SK-N-SH treated with all-trans-retinoic acid at 6 μM for 48 hours (cell line): ENCODE results near the gene OR5AR1.
"Not testable (repeated sequence)": the region's sequence is repeated elsewhere in the genome, so short reads cannot be mapped to it uniquely, and the experiment has no call there.

ENCODE experiments used
- ATAC-seq: fragments of 200-7000 bp; cut with Tn5 transposase; 3 replicates; pipeline ENCODE4 v1.9.1; 2020; ENCODE audit warnings: mild to moderate bottlenecking, moderate library complexity
- ARNTL ChIP-seq: fragments of 450-650 bp; formaldehyde crosslinking; IDR thresholded peaks from 2 replicates; pipeline ENCODE4 v1.5.0; 2020; ENCODE audit warnings: low read depth, mild to moderate bottlenecking, moderate library complexity, borderline replicate concordance
- BACH2 ChIP-seq: fragments of 250-450 bp; sonication (Bioruptor Pico); IDR thresholded peaks from 2 replicates; pipeline ENCODE4 v1.9.0; 2021; ENCODE audit warnings: mild to moderate bottlenecking, borderline replicate concordance
- CSDC2 ChIP-seq: fragments of 250-450 bp; sonication (Bioruptor Pico); IDR thresholded peaks from 2 replicates; pipeline ENCODE4 v1.5.0; 2020; ENCODE audit warnings: mild to moderate bottlenecking, moderate library complexity
- ESRRG ChIP-seq: fragments of 250-450 bp; sonication (Bioruptor Pico); IDR thresholded peaks from 2 replicates; pipeline ENCODE4 v1.6.1; 2021; ENCODE audit warnings: mild to moderate bottlenecking
- GLIS3 ChIP-seq: fragments of 250-450 bp; sonication (Bioruptor Pico); IDR thresholded peaks from 2 replicates; pipeline ENCODE4 v1.5.0; 2020; ENCODE audit warnings: mild to moderate bottlenecking, moderate library complexity
- ISL1 ChIP-seq: fragments of 250-450 bp; sonication (Bioruptor Pico); IDR thresholded peaks from 2 replicates; pipeline ENCODE4 v2.1.2; 2022; ENCODE audit warnings: mild to moderate bottlenecking, moderate library complexity
- OSR1 ChIP-seq: fragments of 250-450 bp; sonication (Bioruptor Pico); IDR thresholded peaks from 2 replicates; pipeline ENCODE4 v1.8.0; 2022; ENCODE audit warnings: moderate library complexity, mild to moderate bottlenecking, inconsistent platforms
- PPARA ChIP-seq: fragments of 250-450 bp; sonication (Bioruptor Pico); IDR thresholded peaks from 2 replicates; pipeline ENCODE4 v1.5.0; 2020; ENCODE audit warnings: mild to moderate bottlenecking, borderline replicate concordance
- RARB ChIP-seq: fragments of 250-450 bp; sonication (Bioruptor Pico); IDR thresholded peaks from 2 replicates; pipeline ENCODE4 v1.8.0; 2021; ENCODE audit warnings: mild to moderate bottlenecking, moderate library complexity
- SNAI2 ChIP-seq: fragments of 250-450 bp; sonication (Bioruptor Pico); IDR thresholded peaks from 2 replicates; pipeline ENCODE4 v1.5.0; 2020; ENCODE audit warnings: mild to moderate bottlenecking, moderate library complexity
- TCF4 ChIP-seq: fragments of 250-450 bp; sonication (Bioruptor Pico); IDR thresholded peaks from 2 replicates; pipeline ENCODE4 v1.8.0; 2021; ENCODE audit warnings: mild to moderate bottlenecking, moderate library complexity, borderline replicate concordance
- TOX ChIP-seq: fragments of 250-450 bp; sonication (Bioruptor Pico); IDR thresholded peaks from 2 replicates; pipeline ENCODE4 v1.8.0; 2021; ENCODE audit warnings: mild to moderate bottlenecking, moderate library complexity, borderline replicate concordance
- ZC3H10 ChIP-seq: fragments of 250-450 bp; sonication (Bioruptor Pico); IDR thresholded peaks from 2 replicates; pipeline ENCODE4 v1.5.1; 2021; ENCODE audit warnings: mild to moderate bottlenecking, moderate library complexity
- ZFP3 ChIP-seq: fragments of 250-450 bp; sonication (Bioruptor Pico); IDR thresholded peaks from 2 replicates; pipeline ENCODE4 v1.5.0; 2020; ENCODE audit warnings: mild to moderate bottlenecking, moderate library complexity
- ZFP30 ChIP-seq: fragments of 450-650 bp; formaldehyde crosslinking; IDR thresholded peaks from 2 replicates; pipeline ENCODE4 v1.5.0; 2022; ENCODE audit warnings: mild to moderate bottlenecking, moderate library complexity
- ZNF565 ChIP-seq: fragments of 450-650 bp; formaldehyde crosslinking; conservative IDR thresholded peaks from 2 replicates; pipeline ENCODE4 v1.5.0; 2020; ENCODE audit warnings: low read depth, mild to moderate bottlenecking, moderate library complexity
- ZNF70 ChIP-seq: fragments of 450-650 bp; formaldehyde crosslinking; IDR thresholded peaks from 2 replicates; pipeline ENCODE4 v1.5.0; 2020; ENCODE audit warnings: mild to moderate bottlenecking, moderate library complexity
- ZNF8 ChIP-seq: fragments of 450-650 bp; formaldehyde crosslinking; IDR thresholded peaks from 2 replicates; pipeline ENCODE4 v1.5.0; 2020; ENCODE audit warnings: mild to moderate bottlenecking, moderate library complexity
- TF ChIP-seq, protein P1 (sequence below): fragments of 250-450 bp; sonication (Bioruptor Pico); IDR thresholded peaks from 2 replicates; pipeline ENCODE4 v1.8.0; 2020; ENCODE audit warnings: mild to moderate bottlenecking, moderate library complexity, borderline replicate concordance
- TF ChIP-seq, protein P2 (sequence below): fragments of 250-450 bp; sonication (Bioruptor Pico); IDR thresholded peaks from 2 replicates; pipeline ENCODE4 v1.5.0; 2020; ENCODE audit warnings: mild to moderate bottlenecking, moderate library complexity
- TF ChIP-seq, protein P3 (sequence below): fragments of 250-450 bp; sonication (Bioruptor Pico); IDR thresholded peaks from 2 replicates; pipeline ENCODE4 v1.8.0; 2021; ENCODE audit warnings: low read depth, mild to moderate bottlenecking, moderate library complexity, borderline replicate concordance
- TF ChIP-seq, protein P4 (sequence below): fragments of 250-450 bp; sonication (Bioruptor Pico); IDR thresholded peaks from 2 replicates; pipeline ENCODE4 v1.5.1; 2021; ENCODE audit warnings: mild to moderate bottlenecking, moderate library complexity
- TF ChIP-seq, protein P5 (sequence below): fragments of 250-450 bp; sonication (Bioruptor Pico); IDR thresholded peaks from 2 replicates; pipeline ENCODE4 v1.5.1; 2020; ENCODE audit warnings: low read depth, mild to moderate bottlenecking, moderate library complexity

The OR5AR1 gene

DNA sequence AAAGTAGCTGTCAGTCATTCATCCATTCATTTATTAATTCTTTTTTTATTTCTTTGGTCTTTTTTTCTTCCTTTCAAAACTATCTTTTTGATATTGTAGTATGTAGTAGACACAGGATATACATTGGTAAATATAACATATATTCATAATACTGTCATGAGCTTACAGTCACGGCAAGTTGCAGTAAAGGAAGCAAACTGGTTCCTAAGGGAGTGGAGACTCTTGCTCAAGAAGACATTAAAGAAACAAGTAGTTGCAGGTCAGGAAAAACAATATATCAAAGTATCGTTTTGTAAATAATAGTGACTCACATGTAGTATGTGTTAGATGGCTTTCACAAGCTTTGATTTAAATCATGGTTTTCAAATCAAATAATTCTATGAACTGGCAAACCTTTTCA lies 7.5 kb downstream of the OR5AR1 start (continued):
- TF ChIP-seq, protein P1, sequence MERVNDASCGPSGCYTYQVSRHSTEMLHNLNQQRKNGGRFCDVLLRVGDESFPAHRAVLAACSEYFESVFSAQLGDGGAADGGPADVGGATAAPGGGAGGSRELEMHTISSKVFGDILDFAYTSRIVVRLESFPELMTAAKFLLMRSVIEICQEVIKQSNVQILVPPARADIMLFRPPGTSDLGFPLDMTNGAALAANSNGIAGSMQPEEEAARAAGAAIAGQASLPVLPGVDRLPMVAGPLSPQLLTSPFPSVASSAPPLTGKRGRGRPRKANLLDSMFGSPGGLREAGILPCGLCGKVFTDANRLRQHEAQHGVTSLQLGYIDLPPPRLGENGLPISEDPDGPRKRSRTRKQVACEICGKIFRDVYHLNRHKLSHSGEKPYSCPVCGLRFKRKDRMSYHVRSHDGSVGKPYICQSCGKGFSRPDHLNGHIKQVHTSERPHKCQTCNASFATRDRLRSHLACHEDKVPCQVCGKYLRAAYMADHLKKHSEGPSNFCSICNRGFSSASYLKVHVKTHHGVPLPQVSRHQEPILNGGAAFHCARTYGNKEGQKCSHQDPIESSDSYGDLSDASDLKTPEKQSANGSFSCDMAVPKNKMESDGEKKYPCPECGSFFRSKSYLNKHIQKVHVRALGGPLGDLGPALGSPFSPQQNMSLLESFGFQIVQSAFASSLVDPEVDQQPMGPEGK (CRISPR knock-in tag), result no peak
- no peak for TF ChIP-seq ZFP30
- no peak for TF ChIP-seq ZFP3
- TF ChIP-seq TCF4 (CRISPR knock-in tag), result no peak

DNA sequence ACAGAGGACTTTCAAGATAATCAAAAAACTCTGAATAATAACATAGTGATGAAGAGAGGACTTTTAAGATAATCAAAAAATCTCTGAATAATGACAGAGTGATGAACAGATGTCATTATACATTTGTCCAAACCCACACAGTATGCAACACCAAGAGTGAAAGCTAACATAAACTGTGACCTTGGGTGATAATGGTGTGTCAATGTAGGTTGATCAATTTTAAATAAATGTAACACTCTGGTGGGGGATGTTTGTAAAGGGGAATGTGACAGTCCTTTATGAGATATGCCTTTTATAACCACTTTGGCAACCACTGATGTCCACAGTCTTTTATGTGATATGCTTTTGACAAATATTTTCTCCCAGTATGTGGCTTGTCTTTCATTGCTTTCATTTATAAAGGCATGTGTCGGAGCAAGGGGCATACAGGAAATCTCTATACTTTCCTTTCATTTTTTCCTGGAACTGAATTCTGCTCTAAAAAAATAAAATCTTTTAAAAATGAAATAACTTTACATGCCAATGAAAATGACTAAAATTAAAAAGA lies 25.1 kb downstream of the OR5AR1 start:
- no peak for ATAC-seq
- TF ChIP-seq ARNTL (no peak), GLIS3 (CRISPR knock-in tag) (no peak), ZNF70 (CRISPR knock-in tag) (no peak), TOX (CRISPR knock-in tag) (no peak), ZFP30 (no peak), ZC3H10 (no peak), ESRRG (CRISPR knock-in tag) (no peak), OSR1 (no peak), CSDC2 (CRISPR knock-in tag) (no peak)
- TF ChIP-seq, protein P2, sequence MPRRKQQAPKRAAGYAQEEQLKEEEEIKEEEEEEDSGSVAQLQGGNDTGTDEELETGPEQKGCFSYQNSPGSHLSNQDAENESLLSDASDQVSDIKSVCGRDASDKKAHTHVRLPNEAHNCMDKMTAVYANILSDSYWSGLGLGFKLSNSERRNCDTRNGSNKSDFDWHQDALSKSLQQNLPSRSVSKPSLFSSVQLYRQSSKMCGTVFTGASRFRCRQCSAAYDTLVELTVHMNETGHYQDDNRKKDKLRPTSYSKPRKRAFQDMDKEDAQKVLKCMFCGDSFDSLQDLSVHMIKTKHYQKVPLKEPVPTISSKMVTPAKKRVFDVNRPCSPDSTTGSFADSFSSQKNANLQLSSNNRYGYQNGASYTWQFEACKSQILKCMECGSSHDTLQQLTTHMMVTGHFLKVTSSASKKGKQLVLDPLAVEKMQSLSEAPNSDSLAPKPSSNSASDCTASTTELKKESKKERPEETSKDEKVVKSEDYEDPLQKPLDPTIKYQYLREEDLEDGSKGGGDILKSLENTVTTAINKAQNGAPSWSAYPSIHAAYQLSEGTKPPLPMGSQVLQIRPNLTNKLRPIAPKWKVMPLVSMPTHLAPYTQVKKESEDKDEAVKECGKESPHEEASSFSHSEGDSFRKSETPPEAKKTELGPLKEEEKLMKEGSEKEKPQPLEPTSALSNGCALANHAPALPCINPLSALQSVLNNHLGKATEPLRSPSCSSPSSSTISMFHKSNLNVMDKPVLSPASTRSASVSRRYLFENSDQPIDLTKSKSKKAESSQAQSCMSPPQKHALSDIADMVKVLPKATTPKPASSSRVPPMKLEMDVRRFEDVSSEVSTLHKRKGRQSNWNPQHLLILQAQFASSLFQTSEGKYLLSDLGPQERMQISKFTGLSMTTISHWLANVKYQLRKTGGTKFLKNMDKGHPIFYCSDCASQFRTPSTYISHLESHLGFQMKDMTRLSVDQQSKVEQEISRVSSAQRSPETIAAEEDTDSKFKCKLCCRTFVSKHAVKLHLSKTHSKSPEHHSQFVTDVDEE (CRISPR knock-in tag), result no peak
- TF ChIP-seq, protein P3, sequence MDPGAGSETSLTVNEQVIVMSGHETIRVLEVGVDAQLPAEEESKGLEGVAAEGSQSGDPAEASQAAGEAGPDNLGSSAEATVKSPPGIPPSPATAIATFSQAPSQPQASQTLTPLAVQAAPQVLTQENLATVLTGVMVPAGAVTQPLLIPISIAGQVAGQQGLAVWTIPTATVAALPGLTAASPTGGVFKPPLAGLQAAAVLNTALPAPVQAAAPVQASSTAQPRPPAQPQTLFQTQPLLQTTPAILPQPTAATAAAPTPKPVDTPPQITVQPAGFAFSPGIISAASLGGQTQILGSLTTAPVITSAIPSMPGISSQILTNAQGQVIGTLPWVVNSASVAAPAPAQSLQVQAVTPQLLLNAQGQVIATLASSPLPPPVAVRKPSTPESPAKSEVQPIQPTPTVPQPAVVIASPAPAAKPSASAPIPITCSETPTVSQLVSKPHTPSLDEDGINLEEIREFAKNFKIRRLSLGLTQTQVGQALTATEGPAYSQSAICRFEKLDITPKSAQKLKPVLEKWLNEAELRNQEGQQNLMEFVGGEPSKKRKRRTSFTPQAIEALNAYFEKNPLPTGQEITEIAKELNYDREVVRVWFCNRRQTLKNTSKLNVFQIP (CRISPR knock-in tag), result no peak

DNA sequence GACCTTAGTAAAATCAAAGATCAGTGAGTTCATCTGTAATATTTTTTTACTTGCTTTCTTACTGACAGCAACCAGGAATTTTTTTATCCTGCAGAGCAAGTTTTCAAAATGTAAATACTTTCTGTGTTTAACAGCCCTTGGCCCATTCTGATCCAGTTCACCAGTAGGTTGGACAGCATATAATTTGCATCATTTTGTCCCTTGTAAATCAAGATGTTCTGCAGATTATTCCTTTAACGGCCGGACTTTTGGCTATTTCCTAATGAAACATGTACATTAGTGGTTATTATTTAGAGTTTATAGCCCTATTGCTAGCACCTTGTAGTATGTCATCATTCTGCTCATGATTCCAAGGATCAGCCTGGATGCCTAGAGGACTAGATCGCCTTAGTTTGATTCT lies 27.7 kb downstream of the OR5AR1 start:
- not testable (repeated sequence) for ATAC-seq

DNA sequence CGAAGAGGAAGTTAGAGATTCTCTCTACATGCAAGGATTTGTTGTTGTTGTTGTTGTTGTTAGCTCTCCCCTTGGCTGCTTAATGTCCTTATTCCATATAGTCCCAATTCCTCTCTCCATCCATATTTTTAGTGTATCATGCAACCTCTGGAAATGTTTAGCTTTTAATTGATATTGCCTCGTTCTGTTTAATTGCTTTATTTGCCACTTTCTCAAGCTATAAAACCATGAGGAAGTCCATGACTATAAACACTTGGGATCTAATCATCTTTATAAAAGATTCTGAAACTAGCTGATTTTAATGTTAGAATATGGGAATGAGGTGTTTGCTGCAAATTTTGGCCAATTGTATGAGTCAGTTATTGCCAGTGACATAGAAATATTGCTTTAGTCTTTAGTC lies 29.9 kb downstream of the OR5AR1 start:
- ATAC-seq, result no peak
- TF ChIP-seq ESRRG (CRISPR knock-in tag), result no peak
- TF ChIP-seq RARB (CRISPR knock-in tag), result no peak
- TF ChIP-seq GLIS3 (CRISPR knock-in tag), result no peak
- no peak for TF ChIP-seq ZNF8
- no peak for TF ChIP-seq ARNTL
- TF ChIP-seq, all 23 proteins: peak for 0

DNA sequence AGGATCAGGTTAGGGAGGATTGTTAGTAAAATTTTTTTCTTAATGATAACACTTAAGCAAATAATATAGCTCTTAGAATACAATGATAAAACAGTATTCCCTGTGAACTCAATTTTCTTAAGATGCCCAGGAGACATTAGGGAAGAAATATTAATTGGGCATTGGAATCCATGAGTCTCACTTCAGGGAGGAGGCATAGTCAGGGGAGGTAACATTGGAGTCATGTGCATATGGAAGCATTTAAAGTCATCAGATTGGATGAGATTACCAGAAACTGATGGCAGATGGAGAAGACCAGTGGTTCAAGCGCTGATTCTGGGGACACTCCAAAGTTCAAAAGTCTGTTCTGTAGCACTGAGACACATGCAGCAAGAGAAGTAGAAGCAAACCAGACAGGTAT lies 35.3 kb downstream of the OR5AR1 start, which contains the start of gene OR9G1:
TSS of gene OR9G1 (plus strand) at position 301 of the 400 bp plus-strand sequence. CDS start 1,293 bp downstream, outside the sequence.
- no peak for ATAC-seq
- TF ChIP-seq ZC3H10, result no peak
- TF ChIP-seq ZFP30, result no peak
- TF ChIP-seq ESRRG (CRISPR knock-in tag), result no peak
- TF ChIP-seq BACH2, result no peak
- no peak for TF ChIP-seq ZNF70 (CRISPR knock-in tag)
- TF ChIP-seq ARNTL, result no peak
- no peak for TF ChIP-seq ISL1 (CRISPR knock-in tag)
- TF ChIP-seq SNAI2, result no peak
- TF ChIP-seq TCF4 (CRISPR knock-in tag), result no peak
- TF ChIP-seq ZNF8, result no peak
- TF ChIP-seq, protein P4, sequence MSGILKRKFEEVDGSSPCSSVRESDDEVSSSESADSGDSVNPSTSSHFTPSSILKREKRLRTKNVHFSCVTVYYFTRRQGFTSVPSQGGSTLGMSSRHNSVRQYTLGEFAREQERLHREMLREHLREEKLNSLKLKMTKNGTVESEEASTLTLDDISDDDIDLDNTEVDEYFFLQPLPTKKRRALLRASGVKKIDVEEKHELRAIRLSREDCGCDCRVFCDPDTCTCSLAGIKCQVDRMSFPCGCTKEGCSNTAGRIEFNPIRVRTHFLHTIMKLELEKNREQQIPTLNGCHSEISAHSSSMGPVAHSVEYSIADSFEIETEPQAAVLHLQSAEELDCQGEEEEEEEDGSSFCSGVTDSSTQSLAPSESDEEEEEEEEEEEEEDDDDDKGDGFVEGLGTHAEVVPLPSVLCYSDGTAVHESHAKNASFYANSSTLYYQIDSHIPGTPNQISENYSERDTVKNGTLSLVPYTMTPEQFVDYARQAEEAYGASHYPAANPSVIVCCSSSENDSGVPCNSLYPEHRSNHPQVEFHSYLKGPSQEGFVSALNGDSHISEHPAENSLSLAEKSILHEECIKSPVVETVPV (CRISPR knock-in tag), result no peak
- TF ChIP-seq PPARA (CRISPR knock-in tag), result no peak
- TF ChIP-seq, protein P5, sequence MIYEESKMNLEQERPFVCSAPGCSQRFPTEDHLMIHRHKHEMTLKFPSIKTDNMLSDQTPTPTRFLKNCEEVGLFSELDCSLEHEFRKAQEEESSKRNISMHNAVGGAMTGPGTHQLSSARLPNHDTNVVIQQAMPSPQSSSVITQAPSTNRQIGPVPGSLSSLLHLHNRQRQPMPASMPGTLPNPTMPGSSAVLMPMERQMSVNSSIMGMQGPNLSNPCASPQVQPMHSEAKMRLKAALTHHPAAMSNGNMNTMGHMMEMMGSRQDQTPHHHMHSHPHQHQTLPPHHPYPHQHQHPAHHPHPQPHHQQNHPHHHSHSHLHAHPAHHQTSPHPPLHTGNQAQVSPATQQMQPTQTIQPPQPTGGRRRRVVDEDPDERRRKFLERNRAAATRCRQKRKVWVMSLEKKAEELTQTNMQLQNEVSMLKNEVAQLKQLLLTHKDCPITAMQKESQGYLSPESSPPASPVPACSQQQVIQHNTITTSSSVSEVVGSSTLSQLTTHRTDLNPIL (CRISPR knock-in tag), result no peak
- TF ChIP-seq CSDC2 (CRISPR knock-in tag), result no peak
- no peak for TF ChIP-seq ZNF565 (CRISPR knock-in tag)
- no peak for TF ChIP-seq OSR1
- TF ChIP-seq, all 23 proteins: peak for 0
